Activated naive CD4-positive, alpha-beta T cell treated with anti-CD3 and anti-CD28 coated beads, Interleukin-2, amount 50 U/mL, for 72 hours (primary cell): ENCODE results near the gene CCDC141. TPM values are rescaled to one million over a fixed set of nuclear protein-coding genes. Genes with fewer than 3 reads are reported as not detected.
"Not testable (repeated sequence)": the region's sequence is repeated elsewhere in the genome, so short reads cannot be mapped to it uniquely, and the experiment has no call there.

ENCODE experiments used
- ATAC-seq, 2 donors: fragments of 150-1000 bp; cut with Tn5 transposase; 2 replicates each; pipeline ENCODE4 v1.10.0; 2021; ENCODE audit warnings: mild to moderate bottlenecking in 2 of 2, moderate library complexity in 2 of 2
- DNase-seq, 2 donors: peaks; one replicate each; pipeline ENCODE4 v3.0.0; 2021 to 2022; ENCODE audit warnings: low spot score in 2 of 2
- H3K27ac Mint-ChIP-seq, 2 donors: one replicate each; pipeline ENCODE4 v1.8.0; 2022; ENCODE audit warnings: mild to moderate bottlenecking in 2 of 2, mixed read lengths in 2 of 2
- H3K36me3 Mint-ChIP-seq, 2 donors: one replicate each; pipeline ENCODE4 v1.8.0; 2022; ENCODE audit warnings: mixed read lengths in 2 of 2
- H3K9me3 Mint-ChIP-seq, 2 donors: one replicate each; pipeline ENCODE4 v1.8.0; 2022; ENCODE audit warnings: mixed read lengths in 2 of 2
- total RNA-seq, 2 donors: library from RNA; stranded (reverse); gene quantifications; one replicate each; pipeline ENCODE4 v1.2.3, GENCODE V29; 2022

CCDC141 gene
- total RNA-seq, 2 donors from 2014 or later: 6.1 to 10.6 TPM

DNA sequence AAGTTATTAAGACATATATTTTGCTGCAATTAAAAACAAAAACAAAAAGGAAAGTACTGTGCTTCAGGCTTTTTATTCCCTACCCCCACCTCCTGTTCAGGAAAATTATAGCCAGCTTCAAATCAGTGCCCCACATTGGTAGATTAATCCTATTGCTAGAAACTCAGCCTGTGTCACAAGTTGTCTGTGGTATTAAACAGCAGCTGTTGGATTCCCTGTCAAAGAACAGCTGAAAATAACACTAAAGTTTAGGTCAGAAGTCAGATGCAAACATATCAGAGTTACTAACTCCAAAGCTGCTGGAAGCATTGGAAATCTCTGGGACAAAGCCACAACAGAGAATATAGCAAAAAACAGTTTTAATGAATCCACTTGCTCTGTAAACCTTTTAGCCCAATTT is 818 bp upstream of the CCDC141 start:
- Mint-ChIP-seq H3K9me3 (no peaks in the 10 kb centered on the region), H3K36me3 (peaks cover 0 to 5% of the 10 kb centered on the region in 2 donors), H3K27ac (no peak overlapping the region)
- ATAC-seq: no peak
- no peak for DNase-seq

DNA sequence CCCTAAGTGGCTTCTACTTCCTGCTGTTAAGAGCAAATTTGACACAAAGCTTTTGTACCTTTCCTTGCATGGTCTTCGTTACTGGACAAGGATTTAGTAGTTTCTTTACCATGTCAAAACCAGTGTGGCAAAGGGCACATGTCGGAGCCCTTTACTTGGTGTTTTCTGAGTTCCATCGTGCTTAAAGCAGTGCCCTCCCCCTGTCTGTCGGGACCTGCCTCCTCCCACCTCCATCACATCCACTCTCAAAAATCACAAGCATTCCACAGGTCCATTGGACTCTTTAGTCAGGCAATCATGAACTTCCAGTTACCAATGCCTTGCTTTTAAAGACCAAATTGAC is 763 bp downstream of the CCDC141 start:
- ATAC-seq (peak; percentile 65 to 69), DNase-seq (peak in 1 of 2 donors; percentile 16)
- Mint-ChIP-seq H3K36me3 (peaks cover 4 to 10% of the 10 kb centered on the region in 2 donors), H3K27ac (peak overlapping the region; percentile 85 to 90), H3K9me3 (no peaks in the 10 kb centered on the region)

DNA sequence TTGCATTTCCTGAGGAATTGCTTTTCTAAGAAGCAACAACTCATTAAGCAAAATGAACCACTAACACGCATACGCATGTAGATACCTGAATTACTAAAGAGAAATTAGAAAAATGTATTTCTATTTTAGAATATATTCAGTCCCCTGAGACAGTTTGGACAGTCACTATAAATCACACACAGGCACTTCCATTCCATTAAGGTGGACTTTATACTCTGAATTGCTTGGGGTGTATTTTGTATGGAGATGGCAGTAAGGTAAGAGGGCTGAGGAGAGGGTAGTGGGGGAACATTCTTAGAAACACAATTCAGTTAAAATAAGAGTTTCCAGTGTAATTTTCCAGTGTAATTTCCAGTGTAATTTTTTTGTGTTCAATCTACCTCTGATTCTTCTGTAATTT is 1.8 kb downstream of the CCDC141 start:
- DNase-seq (no peak), ATAC-seq (no peak)
- H3K9me3 Mint-ChIP-seq: no peaks in the 10 kb centered on the region
- peaks cover 10 to 20% of the 10 kb centered on the region in 2 donors for H3K36me3 Mint-ChIP-seq
- peak overlapping the region in 1 of 2 donors; percentile 90 for H3K27ac Mint-ChIP-seq

DNA sequence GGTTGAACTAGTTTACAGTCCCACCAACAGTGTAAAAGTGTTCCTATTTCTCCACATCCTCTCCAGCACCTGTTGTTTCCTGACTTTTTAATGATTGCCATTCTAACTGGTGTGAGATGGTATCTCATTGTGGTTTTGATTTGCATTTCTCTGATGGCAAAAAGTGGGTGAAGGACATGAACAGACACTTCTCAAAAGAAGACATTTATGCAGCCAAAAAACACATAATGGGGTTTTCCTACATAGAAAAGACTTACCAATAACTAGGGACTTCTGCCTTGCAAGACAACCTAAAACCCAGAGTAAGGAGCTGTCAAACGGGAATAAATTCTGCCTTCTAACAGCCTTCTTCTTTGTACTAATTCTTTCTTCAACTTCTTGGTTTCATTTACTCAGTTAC is 4.3 kb downstream of the CCDC141 start:
- not testable (repeated sequence) for DNase-seq
- ATAC-seq: peak in 1 of 2 donors; percentile 27
- Mint-ChIP-seq H3K36me3 (peaks cover 28 to 38% of the 10 kb centered on the region in 2 donors), H3K9me3 (peaks cover 3 to 12% of the 10 kb centered on the region in 2 donors), H3K27ac (peak overlapping the region in 1 of 2 donors; percentile 75)

DNA sequence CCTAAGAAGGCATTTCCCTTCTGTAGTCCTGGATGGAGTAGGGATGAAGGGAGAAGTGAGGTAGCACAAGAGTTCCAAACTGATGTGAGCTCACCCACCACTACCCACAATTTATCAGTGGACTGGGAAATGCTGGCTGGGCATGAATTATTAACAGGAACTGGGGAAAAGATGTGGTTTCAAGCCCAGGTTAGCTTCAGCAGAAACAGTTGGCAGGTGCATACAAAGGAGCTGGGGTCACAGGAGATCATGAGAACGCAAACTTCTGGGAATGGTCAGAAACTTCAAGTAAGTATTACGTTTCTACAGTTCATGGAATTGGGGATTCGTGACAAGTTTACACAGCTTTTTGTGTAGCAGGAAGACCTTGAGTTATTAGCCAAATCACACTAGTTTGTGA is 5.4 kb downstream of the CCDC141 start:
- ATAC-seq: no peak
- Mint-ChIP-seq H3K9me3 (peaks cover 3 to 12% of the 10 kb centered on the region in 2 donors), H3K36me3 (peaks cover 28 to 33% of the 10 kb centered on the region in 2 donors), H3K27ac (peak overlapping the region in 1 of 2 donors; percentile 45)
- DNase-seq: no peak

DNA sequence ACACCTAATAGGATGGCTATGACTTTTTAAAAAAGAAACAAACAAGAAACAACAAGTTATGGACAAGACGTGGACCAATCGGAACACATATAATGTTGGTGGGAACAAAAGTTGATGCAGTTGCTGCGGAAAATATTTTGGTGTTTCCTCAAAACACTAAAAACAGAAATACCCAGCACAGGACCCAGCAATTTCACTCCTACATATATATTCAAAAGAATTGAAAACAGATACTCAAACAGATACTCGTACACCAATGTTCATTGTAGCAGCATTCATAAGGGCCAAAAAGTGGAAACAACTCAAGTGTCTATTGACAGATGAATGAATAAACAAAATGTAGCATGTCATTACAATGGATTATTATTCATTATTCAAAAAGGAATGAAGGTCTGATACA is 12.1 kb downstream of the CCDC141 start:
- Mint-ChIP-seq H3K27ac (no peak overlapping the region), H3K36me3 (peaks cover 30 to 36% of the 10 kb centered on the region in 2 donors), H3K9me3 (peaks cover 9 to 26% of the 10 kb centered on the region in 2 donors)
- ATAC-seq (peak in 1 of 2 donors; percentile 92), DNase-seq (no peak)

DNA sequence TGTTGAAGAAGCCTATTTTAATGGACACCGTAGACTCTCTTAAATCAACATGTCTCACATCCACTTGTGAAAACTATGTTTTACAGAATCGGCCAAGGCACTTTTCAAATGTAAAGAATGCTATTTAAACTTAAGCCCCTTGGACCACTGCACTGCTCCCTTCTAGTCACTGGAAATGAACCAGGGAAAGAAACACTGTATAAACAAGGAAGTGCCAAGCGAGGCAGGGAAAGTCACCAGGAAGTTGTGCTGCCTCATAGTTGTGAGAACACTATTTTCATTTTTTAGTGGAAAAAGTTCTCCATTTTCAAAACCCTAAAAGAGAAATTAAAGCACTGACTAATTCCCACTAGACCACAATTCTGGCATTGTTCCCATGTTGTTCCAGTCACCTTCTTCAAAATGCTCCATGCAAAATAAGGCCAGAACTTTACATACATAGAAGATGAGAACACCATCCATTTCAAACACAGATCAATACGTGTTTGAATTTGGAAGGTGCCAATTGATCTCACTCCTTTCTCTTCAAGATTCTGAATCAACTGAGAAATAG is 13.5 kb downstream of the CCDC141 start:
- Mint-ChIP-seq H3K36me3 (peaks cover 17 to 25% of the 10 kb centered on the region in 2 donors), H3K9me3 (peaks cover 6 to 19% of the 10 kb centered on the region in 2 donors), H3K27ac (peak overlapping the region; percentile 19 to 68)
- no peak for ATAC-seq
- no peak for DNase-seq

DNA sequence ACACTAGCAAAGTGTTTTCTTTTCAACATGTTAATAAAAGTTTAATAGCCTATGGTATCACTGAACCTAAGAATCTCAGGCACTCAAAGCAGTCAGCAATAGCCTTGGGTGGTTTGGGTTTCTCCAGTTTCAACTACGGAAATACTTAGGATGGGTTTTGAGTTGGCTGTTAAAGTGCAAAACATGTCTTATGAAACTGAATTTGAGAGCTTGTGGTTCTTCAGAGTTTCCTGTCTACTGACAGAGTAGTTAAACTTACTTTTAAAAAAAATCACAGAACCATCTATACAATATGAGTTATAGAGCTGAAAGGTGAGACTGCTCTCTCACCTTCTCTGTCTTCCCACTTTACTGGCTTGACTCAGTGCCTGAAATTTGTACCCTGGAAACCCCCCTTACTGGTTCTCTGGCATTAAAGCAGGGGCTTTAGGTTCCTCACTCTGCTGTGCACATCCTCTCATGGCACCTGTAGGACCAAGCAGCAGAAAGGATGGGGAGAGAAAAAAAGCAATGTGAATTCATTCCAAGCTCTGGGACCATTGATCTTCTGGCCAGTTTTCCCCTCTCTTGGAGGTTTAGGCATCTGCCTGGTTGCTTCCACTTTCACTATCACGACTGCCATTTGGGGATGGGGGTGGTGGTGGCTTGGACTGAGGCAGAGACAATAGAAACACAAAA is 18.1 kb downstream of the CCDC141 start:
- ATAC-seq: peak; percentile 94 to 98

DNA sequence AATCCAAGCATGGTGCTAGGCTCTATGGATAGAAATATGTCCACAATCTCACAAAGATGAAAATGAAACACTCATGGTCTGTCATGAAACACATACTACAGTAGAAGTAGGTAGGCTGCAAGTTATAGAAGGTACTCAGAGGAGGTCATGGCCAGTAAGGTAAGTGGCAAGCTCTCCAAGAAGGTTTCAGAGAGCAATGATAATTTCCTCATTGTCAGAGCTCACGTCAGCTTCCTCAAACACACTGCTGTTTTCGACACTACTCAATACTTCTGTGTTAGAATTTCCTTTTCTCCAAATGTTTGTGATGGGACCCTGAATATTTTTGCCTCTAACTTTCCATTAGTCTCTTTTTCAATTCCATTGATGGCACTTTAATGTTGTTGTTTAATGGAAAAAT is 25.5 kb downstream of the CCDC141 start:
- Mint-ChIP-seq H3K36me3 (peaks cover 26 to 46% of the 10 kb centered on the region in 2 donors), H3K9me3 (peaks cover 12 to 28% of the 10 kb centered on the region in 2 donors), H3K27ac (no peak overlapping the region)
- ATAC-seq (no peak), DNase-seq (no peak)

More for the DNA sequence above, 18.1 kb downstream of the CCDC141 start:
- Mint-ChIP-seq H3K27ac (peak overlapping the region; percentile 88 to 92), H3K36me3 (peaks cover 24 to 42% of the 10 kb centered on the region in 2 donors), H3K9me3 (peaks cover 18 to 29% of the 10 kb centered on the region in 2 donors)
- peak; percentile 26 to 65 for DNase-seq

DNA sequence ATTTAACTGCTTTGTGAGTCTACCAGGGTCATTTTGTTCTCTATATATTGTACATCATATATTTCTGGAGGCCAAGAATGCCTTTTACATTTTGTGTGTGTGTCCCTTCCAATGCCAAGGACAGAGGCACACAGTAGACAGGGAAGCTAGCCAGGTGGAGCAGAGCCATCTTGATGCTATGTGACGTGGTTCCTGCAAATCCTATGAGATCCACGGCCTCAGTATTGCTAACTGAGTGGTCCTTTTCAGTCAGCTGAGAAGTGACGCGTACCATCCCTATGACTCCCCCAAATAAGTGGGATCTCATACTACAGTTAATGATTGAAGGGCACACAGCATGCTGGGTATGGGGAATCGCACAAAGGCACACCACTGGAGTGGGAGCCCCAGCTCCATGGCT is 27.3 kb downstream of the CCDC141 start:
- ATAC-seq (no peak), DNase-seq (no peak)
- Mint-ChIP-seq H3K9me3 (peaks cover 3 to 15% of the 10 kb centered on the region in 2 donors), H3K27ac (no peak overlapping the region), H3K36me3 (peaks cover 19 to 30% of the 10 kb centered on the region in 2 donors)

DNA sequence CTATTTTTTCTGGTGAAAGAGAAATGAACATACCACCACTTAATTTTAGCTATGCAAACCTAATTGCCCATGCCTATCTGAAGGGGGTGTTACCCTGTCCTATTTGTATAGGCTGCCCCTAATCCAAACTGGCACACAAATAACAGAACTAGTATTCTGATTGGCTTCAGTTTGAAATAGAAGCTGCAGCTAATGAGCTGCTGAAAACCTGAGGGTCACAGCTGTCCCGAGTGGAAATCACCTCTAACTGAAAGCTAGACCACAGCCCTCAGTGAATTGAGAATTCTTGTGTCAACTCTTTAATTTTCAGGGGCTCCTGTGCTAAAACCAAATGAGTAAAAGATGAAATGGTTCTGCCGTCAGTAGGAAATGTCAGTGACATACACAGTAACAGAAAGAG is 28.7 kb downstream of the CCDC141 start:
- H3K27ac Mint-ChIP-seq: no peak overlapping the region
- H3K36me3 Mint-ChIP-seq: peaks cover 7 to 16% of the 10 kb centered on the region in 2 donors
- no peak for ATAC-seq
- no peak for DNase-seq
- H3K9me3 Mint-ChIP-seq: peaks cover 0 to 11% of the 10 kb centered on the region in 2 donors

DNA sequence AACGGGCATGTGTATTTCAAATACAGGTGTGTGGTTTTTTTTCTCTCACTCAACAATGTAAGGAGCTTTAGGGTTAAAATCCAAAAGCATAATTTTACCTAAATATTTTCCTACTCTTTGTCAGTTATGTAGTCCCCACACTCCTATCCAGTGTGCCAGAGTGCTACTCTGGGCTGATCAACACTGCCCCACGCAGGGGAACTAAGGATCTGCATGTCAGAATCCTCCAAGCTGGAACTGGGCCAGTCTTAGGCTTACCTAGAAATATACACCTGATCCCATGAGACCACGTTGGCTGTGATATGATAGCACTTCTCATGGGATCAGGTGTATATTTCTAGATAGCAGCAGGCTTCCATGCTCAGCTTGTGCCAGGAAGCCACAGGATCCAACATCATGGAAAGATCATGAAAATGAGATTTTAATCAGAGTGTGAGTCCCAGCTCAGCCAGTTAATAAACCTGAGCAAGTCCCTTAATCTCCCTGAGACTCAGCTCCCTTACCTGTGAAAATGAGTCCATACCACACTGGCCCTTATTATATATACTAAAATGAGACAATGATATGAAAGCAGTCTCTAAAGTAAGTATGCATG is 29.7 kb downstream of the CCDC141 start:
- peaks cover 2 to 8% of the 10 kb centered on the region in 2 donors for H3K36me3 Mint-ChIP-seq
- peaks cover 0 to 6% of the 10 kb centered on the region in 2 donors for H3K9me3 Mint-ChIP-seq
- H3K27ac Mint-ChIP-seq: no peak overlapping the region
- DNase-seq (peak; percentile 58 to 68), ATAC-seq (peak; percentile 88 to 91)

DNA sequence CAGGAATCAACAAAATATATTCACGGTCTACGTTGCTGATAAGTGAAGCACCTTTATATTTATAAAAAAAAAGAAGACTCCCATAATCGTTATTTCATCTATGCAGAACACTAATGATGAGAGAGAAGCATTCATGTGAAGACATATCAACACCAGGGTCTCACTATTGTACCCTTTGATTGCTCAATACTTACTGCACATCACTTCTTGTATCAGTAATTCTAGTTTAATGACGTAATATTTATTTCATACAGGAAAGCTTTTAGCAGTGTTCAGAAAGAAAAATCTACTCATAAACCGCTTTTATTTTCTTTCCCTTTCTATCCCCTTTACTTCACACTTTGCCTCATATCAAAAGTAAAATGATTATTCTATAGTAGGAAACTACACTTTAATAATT is 30.7 kb downstream of the CCDC141 start:
- peaks cover 0 to 3% of the 10 kb centered on the region in 2 donors for H3K9me3 Mint-ChIP-seq
- H3K36me3 Mint-ChIP-seq: peaks cover 0 to 3% of the 10 kb centered on the region in 2 donors
- DNase-seq: no peak
- ATAC-seq: no peak
- H3K27ac Mint-ChIP-seq: no peak overlapping the region

DNA sequence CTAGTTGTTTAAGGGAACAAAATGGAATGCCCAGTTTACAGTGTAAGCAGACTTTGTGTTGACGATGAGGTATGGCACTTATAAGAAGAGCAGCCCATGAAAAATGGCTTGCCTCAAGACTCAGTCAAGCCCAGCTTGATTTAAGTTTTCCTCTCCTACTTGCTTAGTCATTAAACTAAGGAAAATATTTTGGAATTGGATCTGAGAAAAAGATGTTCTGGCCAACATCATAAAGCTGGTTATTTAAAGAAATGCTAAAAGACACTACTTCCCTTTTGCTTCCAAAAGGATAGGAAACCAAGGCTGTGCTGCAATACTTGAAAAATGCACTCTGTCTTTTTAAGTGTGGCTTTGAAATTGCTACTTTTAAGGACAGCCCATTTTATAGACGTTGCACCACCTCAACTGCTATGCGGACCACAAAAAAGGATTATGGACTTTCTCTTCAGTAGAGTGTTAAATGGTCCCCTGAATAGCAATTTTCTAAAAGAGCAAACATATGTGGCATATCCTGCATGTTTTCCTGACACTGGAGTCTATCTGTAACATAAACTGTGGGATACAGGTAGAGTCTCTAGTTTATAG is 32.1 kb downstream of the CCDC141 start:
- ATAC-seq (no peak), DNase-seq (no peak)
- Mint-ChIP-seq H3K36me3 (peaks cover 6 to 14% of the 10 kb centered on the region in 2 donors), H3K9me3 (peaks cover 5 to 9% of the 10 kb centered on the region in 2 donors), H3K27ac (no peak overlapping the region)

DNA sequence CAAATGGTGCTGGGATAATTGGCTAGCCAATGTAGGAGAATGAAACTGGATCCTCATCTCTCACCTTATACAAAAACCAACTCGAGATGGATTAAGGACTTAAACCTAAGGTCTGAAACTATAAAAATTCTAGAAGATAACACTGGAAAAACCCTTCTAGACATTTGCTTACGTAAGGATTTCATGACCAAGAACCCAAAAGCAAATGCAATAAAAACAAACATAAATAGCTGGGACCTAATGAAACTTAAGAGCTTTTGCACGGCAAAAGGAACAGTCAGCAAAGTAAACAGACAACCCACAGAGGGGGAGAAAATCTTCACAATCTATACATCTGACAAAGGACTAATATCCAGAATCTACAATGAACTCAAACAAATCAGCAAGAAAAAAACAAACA is 35.7 kb downstream of the CCDC141 start:
- not testable (repeated sequence) for H3K27ac Mint-ChIP-seq, ATAC-seq, DNase-seq
- Mint-ChIP-seq H3K36me3 (peaks cover 31 to 44% of the 10 kb centered on the region in 2 donors), H3K9me3 (peaks cover 19 to 26% of the 10 kb centered on the region in 2 donors)

DNA sequence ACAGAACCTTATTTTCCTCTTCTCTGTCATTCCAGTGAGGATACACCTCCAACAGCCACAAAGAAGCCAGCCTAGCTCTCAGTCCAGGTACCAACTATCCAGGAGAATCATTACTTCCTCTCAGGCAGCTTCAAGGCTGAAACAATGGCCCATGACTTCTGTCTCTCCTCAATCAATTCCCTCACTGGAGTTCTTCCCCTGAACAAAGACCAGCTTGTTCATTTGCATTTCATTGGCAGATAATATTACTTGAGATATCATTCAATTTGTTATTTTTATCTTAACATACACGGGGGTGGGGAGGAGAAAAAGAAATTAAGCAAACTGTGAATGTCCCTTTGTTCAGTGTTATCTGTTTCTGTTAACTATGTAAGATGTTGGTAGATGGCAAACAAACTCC is 44.0 kb downstream of the CCDC141 start:
- Mint-ChIP-seq H3K27ac (peak overlapping the region in 1 of 2 donors; percentile 37), H3K9me3 (peaks cover 10 to 18% of the 10 kb centered on the region in 2 donors), H3K36me3 (peaks cover 24 to 25% of the 10 kb centered on the region in 2 donors)
- no peak for ATAC-seq
- DNase-seq: no peak

DNA sequence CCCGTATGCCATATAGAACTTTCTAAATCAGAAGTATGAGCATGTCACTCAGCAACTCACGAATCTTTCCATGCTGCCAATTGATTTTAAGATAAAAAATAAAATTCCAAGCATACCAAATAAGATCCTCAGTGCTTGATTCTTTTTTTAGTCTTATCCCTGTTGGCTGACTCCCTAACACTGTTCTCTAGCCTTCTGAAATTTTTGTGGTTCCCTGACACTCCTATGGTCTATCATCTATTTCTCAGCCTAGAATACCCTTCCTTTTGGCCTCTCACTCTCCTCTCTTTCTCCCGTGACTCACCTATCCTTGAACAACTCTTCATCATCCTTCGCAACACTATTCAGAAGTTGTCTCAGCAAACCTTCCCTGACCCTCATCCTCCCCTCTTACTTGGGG is 50.5 kb downstream of the CCDC141 start:
- no peak overlapping the region for H3K27ac Mint-ChIP-seq
- H3K36me3 Mint-ChIP-seq: peaks cover 12 to 13% of the 10 kb centered on the region in 2 donors
- no peak for ATAC-seq
- DNase-seq: no peak
- peaks cover 10 to 12% of the 10 kb centered on the region in 2 donors for H3K9me3 Mint-ChIP-seq
